IPS-20b (cell line): ENCODE measurements around the gene KCTD21.
"Not testable (repeated sequence)": the region's sequence is repeated elsewhere in the genome, so short reads cannot be mapped to it uniquely, and the experiment has no call there.

ENCODE experiments used
- H3K27ac ChIP-seq: one replicate; pipeline ENCODE4 v1.5.1; 2013; ENCODE audit warnings: low read length
- H3K27me3 ChIP-seq: 2 replicates; pipeline ENCODE4 v1.6.1; 2013; ENCODE audit warnings: mild to moderate bottlenecking, low read length, inconsistent platforms; ENCODE audit not compliant: insufficient read depth
- H3K36me3 ChIP-seq: 2 replicates; pipeline ENCODE4 v1.6.1; 2013; ENCODE audit warnings: low read depth, mild to moderate bottlenecking, inconsistent platforms, low read length, moderate library complexity; ENCODE audit not compliant: insufficient read depth
- H3K4me1 ChIP-seq: 2 replicates; pipeline ENCODE4 v1.6.1; 2013; ENCODE audit warnings: mild to moderate bottlenecking, control low read depth, inconsistent platforms, low read length, moderate library complexity; ENCODE audit not compliant: insufficient read depth
- H3K4me3 ChIP-seq: 2 replicates; pipeline ENCODE4 v1.5.1; 2013; ENCODE audit warnings: mild to moderate bottlenecking, low read length, inconsistent platforms
- H3K9ac ChIP-seq: 2 replicates; pipeline ENCODE4 v1.6.1; 2013; ENCODE audit warnings: low read depth, mild to moderate bottlenecking, inconsistent platforms, low read length, moderate library complexity
- H3K9me3 ChIP-seq: 2 replicates; pipeline ENCODE4 v1.6.1; 2013; ENCODE audit warnings: mild to moderate bottlenecking, low read depth, low read length, inconsistent platforms; ENCODE audit not compliant: insufficient read depth

KCTD21 gene

GRCh38 chr11:78224906-78225420 lies 36.5 kb upstream of the KCTD21 start:
- H3K9ac ChIP-seq, result no peak overlapping the region
- no peak overlapping the region for H3K4me3 ChIP-seq
- H3K36me3 ChIP-seq, result peaks cover 15% of the 10 kb centered on the region
- no peaks in the 10 kb centered on the region for H3K9me3 ChIP-seq
- H3K27me3 ChIP-seq, result no peaks in the 10 kb centered on the region
- H3K27ac ChIP-seq, result no peak overlapping the region
- H3K4me1 ChIP-seq, result no peaks in the 10 kb centered on the region

- Histone ChIP-seq H3K9me3 (no peaks in the 10 kb centered on the region), H3K27me3 (no peaks in the 10 kb centered on the region), H3K9ac (no peak overlapping the region), H3K4me1 (no peaks in the 10 kb centered on the region), H3K27ac (no peak overlapping the region), H3K4me3 (no peak overlapping the region), H3K36me3 (peaks cover 16% of the 10 kb centered on the region)
These were observed 36.1 kb upstream of the KCTD21 start for GRCh38 chr11:78224506-78224905.

GRCh38 chr11:78223320-78223954 lies 35.0 kb upstream of the KCTD21 start:
- Histone ChIP-seq H3K9me3 (no peaks in the 10 kb centered on the region), H3K4me3 (no peak overlapping the region), H3K27me3 (no peaks in the 10 kb centered on the region), H3K36me3 (peaks cover 24% of the 10 kb centered on the region), H3K9ac (no peak overlapping the region), H3K27ac (no peak overlapping the region), H3K4me1 (no peaks in the 10 kb centered on the region)

- not testable (repeated sequence) for H3K9me3 ChIP-seq, H3K27ac ChIP-seq, H3K9ac ChIP-seq, H3K4me3 ChIP-seq, H3K4me1 ChIP-seq, H3K27me3 ChIP-seq
- peaks cover 24% of the 10 kb centered on the region for H3K36me3 ChIP-seq
These were observed 34.3 kb upstream of the KCTD21 start for GRCh38 chr11:78222726-78223125.

GRCh38 chr11:78221396-78222315 lies 33.2 kb upstream of the KCTD21 start:
- H3K4me3 ChIP-seq, result no peak overlapping the region
- no peaks in the 10 kb centered on the region for H3K4me1 ChIP-seq
- no peaks in the 10 kb centered on the region for H3K27me3 ChIP-seq
- H3K9me3 ChIP-seq, result no peaks in the 10 kb centered on the region
- peaks cover 24% of the 10 kb centered on the region for H3K36me3 ChIP-seq
- H3K27ac ChIP-seq, result no peak overlapping the region
- H3K9ac ChIP-seq, result no peak overlapping the region

- H3K27ac ChIP-seq, result no peak overlapping the region
- H3K27me3 ChIP-seq, result no peaks in the 10 kb centered on the region
- H3K9me3 ChIP-seq, result no peaks in the 10 kb centered on the region
- H3K4me3 ChIP-seq, result no peak overlapping the region
- no peak overlapping the region for H3K9ac ChIP-seq
- no peaks in the 10 kb centered on the region for H3K4me1 ChIP-seq
- H3K36me3 ChIP-seq, result peaks cover 24% of the 10 kb centered on the region
These were observed 32.1 kb upstream of the KCTD21 start for GRCh38 chr11:78220218-78221157.

GRCh38 chr11:78219493-78220217 lies 31.2 kb upstream of the KCTD21 start:
- H3K36me3 ChIP-seq, result peaks cover 19% of the 10 kb centered on the region
- H3K9ac ChIP-seq, result no peak overlapping the region
- no peaks in the 10 kb centered on the region for H3K4me1 ChIP-seq
- no peaks in the 10 kb centered on the region for H3K9me3 ChIP-seq
- H3K27me3 ChIP-seq, result no peaks in the 10 kb centered on the region
- H3K4me3 ChIP-seq, result no peak overlapping the region
- no peak overlapping the region for H3K27ac ChIP-seq

GRCh38 chr11:78218707-78219492 lies 30.5 kb upstream of the KCTD21 start:
- Histone ChIP-seq H3K9ac (no peak overlapping the region), H3K27me3 (no peaks in the 10 kb centered on the region), H3K9me3 (no peaks in the 10 kb centered on the region), H3K4me3 (no peak overlapping the region), H3K27ac (no peak overlapping the region), H3K4me1 (no peaks in the 10 kb centered on the region), H3K36me3 (peaks cover 18% of the 10 kb centered on the region)

- H3K4me3 ChIP-seq, result no peak overlapping the region
- no peak overlapping the region for H3K27ac ChIP-seq
- H3K27me3 ChIP-seq, result no peaks in the 10 kb centered on the region
- no peaks in the 10 kb centered on the region for H3K9me3 ChIP-seq
- H3K36me3 ChIP-seq, result peaks cover 18% of the 10 kb centered on the region
- no peak overlapping the region for H3K9ac ChIP-seq
- H3K4me1 ChIP-seq, result no peaks in the 10 kb centered on the region
These were observed 29.5 kb upstream of the KCTD21 start for GRCh38 chr11:78217650-78218541.
